ENCODE data around the gene TMEM11. TPM values are rescaled to one million over a fixed set of nuclear protein-coding genes. Genes with fewer than 3 reads are reported as not detected.

TMEM11 gene
- total and polyA plus RNA-seq, 2 donors from 2014 or later: 17.4 to 34.2 TPM

DNA sequence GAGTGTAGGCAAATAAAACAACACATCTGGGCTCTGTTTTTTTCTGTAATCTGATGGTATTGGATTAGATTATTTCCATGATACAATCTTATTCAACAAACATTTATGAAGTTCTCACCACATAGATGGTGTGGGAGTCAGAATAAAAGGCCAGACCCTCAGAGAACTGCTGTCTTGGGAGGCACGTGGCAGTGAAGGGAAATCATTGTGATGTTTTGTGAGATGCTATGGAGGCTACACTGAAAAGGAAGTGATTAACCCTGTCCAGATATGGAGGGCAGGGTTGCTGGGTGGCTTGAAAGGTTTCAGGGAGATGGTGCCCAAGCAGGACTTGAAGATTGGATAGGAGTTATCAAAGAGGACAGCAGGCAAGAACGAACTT, 51.6 kb downstream of the TMEM11 start:
- H3K9ac ChIP-seq (ENCODE audit: low read length in 3 of 3): no peak overlapping the region
- no peak for FAIRE-seq

DNA sequence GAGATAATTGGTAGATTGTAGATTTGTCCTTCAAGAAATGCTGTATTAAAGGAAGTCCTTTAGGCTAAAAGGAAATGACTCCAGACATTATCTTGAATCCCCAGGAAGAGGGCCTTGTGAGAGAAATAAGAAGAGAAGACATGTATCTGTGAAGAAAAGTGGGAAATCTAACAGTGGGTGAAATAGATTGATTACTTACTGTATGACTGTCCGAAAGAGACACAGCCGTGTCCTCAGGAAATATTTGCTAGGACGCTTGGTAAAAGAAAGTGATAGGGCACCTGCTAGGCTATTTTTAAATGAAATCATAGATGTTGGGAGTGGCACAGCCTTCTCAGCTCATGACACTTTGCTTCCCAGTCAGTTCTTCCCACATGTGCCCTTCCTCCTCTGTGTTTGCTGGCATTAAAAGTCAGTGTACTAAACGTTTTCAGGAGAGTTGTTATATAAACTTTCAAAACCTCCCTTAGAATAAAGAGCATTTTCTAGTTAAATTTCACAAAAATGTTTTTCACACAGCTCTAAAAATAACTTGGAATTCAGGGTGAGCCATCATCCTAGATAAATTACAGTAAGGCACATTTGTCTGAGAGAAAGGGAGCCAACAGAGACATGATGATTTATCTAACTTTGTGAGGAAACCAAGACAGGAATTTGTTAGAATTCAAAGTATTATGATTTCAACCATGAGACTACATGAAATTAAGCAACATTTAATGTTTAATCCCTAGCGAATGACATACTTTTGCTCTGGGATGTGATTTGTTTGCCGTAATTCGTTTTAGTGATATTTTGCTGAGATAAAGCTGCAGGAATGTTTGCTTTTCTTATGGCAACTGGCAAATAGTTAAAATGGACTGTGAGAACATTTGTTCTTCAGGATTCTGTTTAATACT, 52.2 kb downstream of the TMEM11 start:
- FAIRE-seq: peak; percentile 42
- intact Hi-C loops (cut with DNase I): no loop called here

More for the DNA sequence above, 51.6 kb downstream of the TMEM11 start:
- intact Hi-C loops (cut with DNase I): no loop called here
- Histone ChIP-seq H3K9me3 (ENCODE audit: control insufficient read depth in 2 of 3, insufficient read depth in 1 of 3, low read length in 3 of 3) (no peaks in the 10 kb centered on the region), H3K36me3 (ENCODE audit: control insufficient read depth in 2 of 3, insufficient read depth in 3 of 3, low read length in 3 of 3) (no peaks in the 10 kb centered on the region), H3K4me1 (ENCODE audit: control insufficient read depth in 2 of 3, insufficient read depth in 2 of 3, low read depth in 1 of 3, low read length in 3 of 3) (peaks cover 0 to 13% (median 3%) of the 10 kb centered on the region in 3 donors), H3K4me3 (ENCODE audit: low read length in 3 of 3) (no peak overlapping the region), H3K27ac (ENCODE audit: low read depth in 2 of 2, low read length in 2 of 2) (peak overlapping the region in 1 of 2 donors; percentile 66), H3K27me3 (ENCODE audit: control insufficient read depth, insufficient read depth, low read length) (no peaks in the 10 kb centered on the region)
- DNase-seq: no peak
- TF ChIP-seq, protein P1, sequence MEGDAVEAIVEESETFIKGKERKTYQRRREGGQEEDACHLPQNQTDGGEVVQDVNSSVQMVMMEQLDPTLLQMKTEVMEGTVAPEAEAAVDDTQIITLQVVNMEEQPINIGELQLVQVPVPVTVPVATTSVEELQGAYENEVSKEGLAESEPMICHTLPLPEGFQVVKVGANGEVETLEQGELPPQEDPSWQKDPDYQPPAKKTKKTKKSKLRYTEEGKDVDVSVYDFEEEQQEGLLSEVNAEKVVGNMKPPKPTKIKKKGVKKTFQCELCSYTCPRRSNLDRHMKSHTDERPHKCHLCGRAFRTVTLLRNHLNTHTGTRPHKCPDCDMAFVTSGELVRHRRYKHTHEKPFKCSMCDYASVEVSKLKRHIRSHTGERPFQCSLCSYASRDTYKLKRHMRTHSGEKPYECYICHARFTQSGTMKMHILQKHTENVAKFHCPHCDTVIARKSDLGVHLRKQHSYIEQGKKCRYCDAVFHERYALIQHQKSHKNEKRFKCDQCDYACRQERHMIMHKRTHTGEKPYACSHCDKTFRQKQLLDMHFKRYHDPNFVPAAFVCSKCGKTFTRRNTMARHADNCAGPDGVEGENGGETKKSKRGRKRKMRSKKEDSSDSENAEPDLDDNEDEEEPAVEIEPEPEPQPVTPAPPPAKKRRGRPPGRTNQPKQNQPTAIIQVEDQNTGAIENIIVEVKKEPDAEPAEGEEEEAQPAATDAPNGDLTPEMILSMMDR (IDR thresholded peaks at IDR 0.05; ENCODE audit: borderline replicate concordance, extremely low read depth, insufficient read depth): no peak

DNA sequence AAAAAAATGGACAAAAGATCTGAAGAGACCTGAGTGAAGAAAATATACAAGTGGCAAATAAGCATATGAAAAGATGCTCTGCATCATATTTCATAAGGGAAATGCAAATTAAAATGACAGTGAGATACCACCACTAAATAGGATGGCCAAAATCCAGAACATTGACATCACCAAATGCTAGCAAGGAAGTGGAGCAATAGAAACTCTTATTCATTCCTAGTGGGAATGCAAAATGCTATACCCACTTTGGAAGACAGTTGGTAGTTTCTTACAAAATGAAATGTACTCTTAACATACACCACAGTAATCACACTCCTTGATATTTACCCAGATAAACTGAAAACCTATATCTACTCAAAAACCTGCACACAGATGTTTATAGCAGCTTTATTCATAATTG, 53.6 kb downstream of the TMEM11 start:
- no peak overlapping the region for H3K27ac ChIP-seq (ENCODE audit: low read depth in 2 of 2, low read length in 2 of 2)
- TF ChIP-seq, protein P1 (IDR thresholded peaks at IDR 0.05; ENCODE audit: borderline replicate concordance, extremely low read depth, insufficient read depth): no peak
- intact Hi-C loops (cut with DNase I): no loop called here
- no peak overlapping the region for H3K4me3 ChIP-seq (ENCODE audit: low read length in 3 of 3)
- H3K9ac ChIP-seq (ENCODE audit: low read length in 3 of 3): no peak overlapping the region
- FAIRE-seq (no peak), DNase-seq (no peak)
- H3K4me1 ChIP-seq (ENCODE audit: control insufficient read depth in 2 of 3, insufficient read depth in 2 of 3, low read depth in 1 of 3, low read length in 3 of 3): peaks cover 0 to 4% (median 3%) of the 10 kb centered on the region in 3 donors
- H3K27me3 ChIP-seq (ENCODE audit: control insufficient read depth, insufficient read depth, low read length): no peaks in the 10 kb centered on the region
- H3K9me3 ChIP-seq (ENCODE audit: control insufficient read depth in 2 of 3, insufficient read depth in 1 of 3, low read length in 3 of 3): no peaks in the 10 kb centered on the region
- H3K36me3 ChIP-seq (ENCODE audit: control insufficient read depth in 2 of 3, insufficient read depth in 3 of 3, low read length in 3 of 3): no peaks in the 10 kb centered on the region

More for the DNA sequence above, 52.2 kb downstream of the TMEM11 start:
- Histone ChIP-seq H3K9ac (ENCODE audit: low read length in 3 of 3) (no peak overlapping the region), H3K36me3 (ENCODE audit: control insufficient read depth in 2 of 3, insufficient read depth in 3 of 3, low read length in 3 of 3) (no peaks in the 10 kb centered on the region), H3K4me1 (ENCODE audit: control insufficient read depth in 2 of 3, insufficient read depth in 2 of 3, low read depth in 1 of 3, low read length in 3 of 3) (peaks cover 0 to 13% (median 3%) of the 10 kb centered on the region in 3 donors), H3K27me3 (ENCODE audit: control insufficient read depth, insufficient read depth, low read length) (no peaks in the 10 kb centered on the region), H3K4me3 (ENCODE audit: low read length in 3 of 3) (no peak overlapping the region), H3K27ac (ENCODE audit: low read depth in 2 of 2, low read length in 2 of 2) (peak overlapping the region; percentile 35 to 62), H3K9me3 (ENCODE audit: control insufficient read depth in 2 of 3, insufficient read depth in 1 of 3, low read length in 3 of 3) (no peaks in the 10 kb centered on the region)
- peak in 2 of 5 donors; percentile 13 to 37 for DNase-seq
- TF ChIP-seq, protein P1 (IDR thresholded peaks at IDR 0.05; ENCODE audit: borderline replicate concordance, extremely low read depth, insufficient read depth): no peak
